Measurements from ENCODE around the gene EVX1.

EVX1 gene

DNA sequence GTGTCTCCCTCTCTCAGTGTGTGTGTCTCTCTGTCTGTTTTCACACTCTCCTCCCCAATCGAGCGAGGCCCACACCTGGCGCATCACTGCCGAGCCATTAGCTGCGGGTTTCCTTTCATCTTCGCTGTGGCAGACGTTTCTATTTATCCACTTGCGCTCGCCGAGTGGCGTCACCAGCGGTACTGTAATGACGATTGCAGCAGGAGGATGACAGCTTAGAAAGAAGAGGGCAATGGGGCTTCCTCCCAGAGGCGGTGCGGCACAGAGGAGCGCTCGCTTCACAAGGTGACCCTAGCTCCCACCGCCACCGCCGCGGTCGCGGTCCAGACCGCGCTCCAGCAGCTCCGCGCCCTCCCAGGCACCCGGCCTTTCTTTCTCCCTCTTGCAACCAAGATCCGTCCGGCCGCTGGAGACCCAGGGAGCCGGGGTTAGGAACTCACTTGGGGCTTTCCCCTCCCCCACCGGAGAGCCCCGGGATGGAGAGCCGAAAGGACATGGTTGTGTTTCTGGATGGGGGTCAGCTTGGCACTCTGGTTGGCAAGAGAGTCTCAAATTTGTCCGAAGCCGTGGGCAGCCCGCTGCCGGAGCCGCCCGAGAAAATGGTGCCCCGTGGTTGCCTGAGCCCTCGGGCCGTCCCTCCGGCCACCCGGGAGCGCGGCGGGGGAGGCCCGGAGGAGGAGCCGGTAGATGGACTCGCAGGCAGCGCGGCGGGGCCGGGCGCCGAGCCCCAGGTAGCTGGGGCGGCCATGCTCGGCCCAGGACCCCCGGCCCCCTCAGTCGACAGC lies at the start of gene EVX1:
Gene EVX1 (plus strand): TSS at position 248 of the 785 bp plus-strand sequence. CDS start 229 bp downstream, at position 477.
- DNase-seq: no peak

DNA sequence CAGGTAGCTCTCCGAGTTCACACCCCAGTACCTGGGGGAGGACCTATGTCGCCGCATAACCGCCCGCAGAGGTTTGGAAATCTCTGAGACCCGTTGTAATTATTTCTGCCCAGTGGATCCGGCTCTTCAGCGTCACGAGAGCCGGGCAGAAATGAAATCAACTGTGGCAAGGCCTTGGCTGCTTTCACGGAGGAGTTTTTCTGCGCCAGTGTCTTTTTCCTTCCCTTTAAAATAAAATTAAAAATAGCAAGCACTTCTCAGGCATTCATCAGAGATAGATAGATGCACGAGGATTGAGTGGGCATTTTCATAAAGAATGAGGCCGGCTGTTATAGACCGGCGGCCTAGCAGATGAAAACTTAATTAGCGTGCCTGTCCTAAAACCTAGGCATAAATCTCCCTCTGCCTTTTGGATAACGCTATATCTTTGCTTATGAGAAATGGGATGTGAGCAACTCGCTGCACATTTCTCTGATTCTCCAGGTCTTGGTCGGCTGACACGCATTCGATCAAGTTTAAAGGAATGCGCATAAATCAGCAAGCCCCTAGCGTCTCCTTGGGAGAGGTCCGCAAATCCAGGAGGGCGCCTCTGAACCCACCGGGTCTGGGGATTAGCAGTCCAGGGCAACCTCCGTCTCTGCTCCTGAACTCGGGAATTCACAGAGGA lies 49.1 kb upstream of the EVX1 start:
- peak; percentile 17 for DNase-seq

DNA sequence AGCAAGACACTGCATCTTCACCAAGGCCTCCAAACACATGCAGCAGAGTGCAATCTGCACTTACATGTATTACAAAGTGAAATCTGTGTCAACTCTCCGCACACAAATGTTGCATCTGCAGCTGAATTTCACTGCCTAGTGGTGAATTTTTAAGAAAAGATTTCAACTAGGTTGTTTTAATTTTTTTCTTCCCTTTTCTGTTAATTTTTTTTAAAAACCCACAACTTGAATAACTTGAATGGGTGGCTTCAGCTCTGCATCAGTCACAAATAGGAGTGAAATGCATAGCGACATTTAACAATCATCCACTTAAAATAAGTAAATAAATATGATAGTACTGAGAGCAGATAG lies 48.6 kb upstream of the EVX1 start:
- DNase-seq: no peak

GRCh38 chr7:27194686-27195379 lies 47.8 kb upstream of the EVX1 start:
- peak; percentile 6 for DNase-seq

DNA sequence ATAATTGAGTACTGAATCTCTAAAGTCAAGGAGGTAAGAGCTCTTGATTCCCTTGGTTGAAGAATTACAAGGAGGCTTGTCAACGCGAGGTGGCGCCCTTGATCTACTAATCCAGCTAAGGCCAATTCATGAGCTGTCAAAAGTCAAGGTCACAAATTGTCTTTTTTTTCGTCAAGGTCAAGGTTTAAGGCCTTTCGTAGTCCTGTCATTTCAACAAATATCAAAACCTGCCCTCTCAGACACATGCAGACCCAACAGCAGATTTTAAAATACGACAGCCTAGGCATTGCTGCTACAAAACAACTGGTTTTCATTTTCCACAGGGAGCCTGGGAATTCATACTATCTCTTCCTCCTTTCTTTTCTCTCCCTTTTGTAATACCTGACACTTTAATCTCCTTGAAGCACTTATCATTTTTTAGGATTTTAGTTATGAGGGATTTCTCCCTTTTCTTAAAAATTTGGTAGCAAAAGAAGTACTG lies 46.3 kb upstream of the EVX1 start:
- peak; percentile 84 for DNase-seq

DNA sequence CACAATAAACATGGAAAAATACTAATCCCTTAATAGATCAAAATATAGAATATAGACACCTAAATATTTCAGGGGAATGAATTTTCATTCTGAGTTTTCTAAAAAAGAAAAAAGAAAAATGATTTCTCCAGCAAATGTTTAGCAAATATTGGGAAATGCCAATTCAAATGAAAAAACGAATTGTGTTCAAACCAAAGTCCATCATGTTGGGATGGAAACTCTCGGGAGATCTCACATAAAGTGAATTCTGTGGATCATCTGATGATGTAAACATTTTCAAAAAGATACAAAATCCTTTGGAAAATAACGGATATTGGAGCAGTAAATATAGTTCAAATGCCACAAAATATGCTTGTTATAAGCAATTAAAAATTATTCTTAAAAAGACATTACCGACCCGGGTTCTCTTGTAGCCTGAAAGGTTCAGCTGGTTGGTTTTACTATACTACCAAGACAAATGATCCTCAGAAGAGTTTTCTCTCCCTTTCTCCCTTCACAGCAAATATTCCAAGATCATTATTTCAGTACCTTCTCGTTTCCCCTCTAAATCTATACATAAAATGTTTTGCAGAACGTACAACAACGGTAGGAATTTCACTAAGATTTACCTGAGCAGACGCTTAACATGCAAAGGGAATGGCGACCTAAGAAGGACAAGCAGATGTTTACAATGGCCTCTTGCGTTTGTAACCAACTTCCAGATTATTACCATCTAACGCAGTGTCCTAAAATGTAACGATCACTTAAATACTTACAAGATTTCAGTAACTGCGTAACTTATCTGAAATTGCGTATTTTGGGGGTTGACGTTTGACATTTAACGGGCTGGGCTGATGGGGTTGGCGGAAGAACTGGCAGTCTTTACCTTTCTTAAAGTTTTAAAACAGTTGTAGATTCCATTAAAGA lies 45.2 kb upstream of the EVX1 start:
- no peak for DNase-seq

DNA sequence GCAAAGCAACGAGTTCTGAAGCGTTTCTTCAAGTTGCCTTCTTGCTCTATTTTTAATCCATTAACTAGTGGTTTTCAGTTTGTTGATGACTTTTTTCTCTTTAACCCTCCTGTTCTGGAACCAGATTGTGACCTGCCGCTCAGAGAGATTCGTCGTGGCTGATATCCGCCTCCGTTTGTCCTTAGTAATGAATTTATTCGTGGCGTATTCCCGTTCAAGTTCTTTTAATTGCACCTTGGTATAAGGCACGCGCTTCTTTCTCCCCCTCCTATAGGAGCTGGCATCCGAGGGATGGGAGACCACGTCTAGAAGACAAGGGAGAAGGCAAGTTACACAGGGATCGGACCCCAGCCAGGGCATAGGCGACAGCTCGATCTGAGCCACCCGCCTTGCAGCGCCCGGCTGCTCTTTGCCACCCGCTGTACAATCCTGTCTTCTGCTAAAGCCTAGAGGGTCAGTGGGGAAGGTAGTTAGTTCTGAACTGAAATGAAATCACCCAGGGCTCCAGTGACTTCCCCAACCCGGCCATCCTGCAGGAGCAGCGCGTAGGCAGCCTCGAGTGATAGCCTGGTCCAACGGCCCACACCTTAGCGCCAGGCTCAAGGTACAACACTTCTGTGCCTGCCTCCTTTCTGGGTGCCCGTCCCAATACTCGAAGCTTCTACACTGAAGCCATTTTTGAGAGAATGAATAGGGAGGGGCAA lies 44.3 kb upstream of the EVX1 start:
- DNase-seq: peak; percentile 32

DNA sequence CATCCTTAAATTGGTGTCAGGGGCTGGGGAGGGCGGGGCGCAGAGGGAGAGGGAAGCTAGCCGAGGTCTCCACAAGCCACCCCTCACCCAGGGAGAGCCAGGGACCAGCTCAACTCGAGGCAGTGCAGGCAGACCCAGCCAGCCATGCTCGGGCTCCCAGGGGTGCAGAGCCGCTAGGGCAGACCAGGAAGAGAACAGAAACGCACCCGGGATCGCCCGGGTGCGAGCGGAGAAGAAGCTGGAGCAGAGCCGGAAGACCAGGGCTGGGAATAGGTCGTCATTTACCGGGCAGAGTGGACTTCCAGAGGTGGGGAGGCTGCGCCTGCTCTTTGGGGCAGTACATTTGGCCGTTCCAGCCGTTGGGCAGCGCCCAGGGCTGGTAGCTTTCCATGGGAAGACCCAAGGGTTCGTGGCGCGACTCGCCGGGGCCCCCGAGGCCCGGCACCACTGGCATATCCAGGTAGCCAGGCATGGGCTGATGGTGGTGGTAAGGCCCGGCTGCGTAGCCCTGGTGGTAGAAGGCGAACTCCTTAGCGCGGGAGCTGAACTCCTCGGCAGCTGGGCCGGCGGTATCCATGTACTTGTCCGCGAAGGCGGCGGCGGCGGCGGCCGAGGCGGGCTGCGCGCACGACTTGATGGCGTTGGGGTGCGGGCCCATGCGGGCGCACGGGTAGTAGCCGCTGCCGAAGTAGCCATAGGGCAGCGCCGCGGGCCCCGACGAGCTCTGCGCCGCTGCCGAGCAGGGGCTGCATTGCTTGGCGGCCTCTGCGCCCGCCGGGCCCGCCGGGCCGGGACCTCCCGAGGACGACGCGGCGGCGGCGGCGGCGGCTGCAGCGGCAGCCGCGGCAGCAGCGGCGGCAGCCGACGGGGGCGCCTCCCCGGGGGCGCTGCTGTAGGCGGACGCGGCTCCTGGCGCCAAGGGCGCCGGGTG lies 43.5 kb upstream of the EVX1 start:
- DNase-seq: peak; percentile 29

DNA sequence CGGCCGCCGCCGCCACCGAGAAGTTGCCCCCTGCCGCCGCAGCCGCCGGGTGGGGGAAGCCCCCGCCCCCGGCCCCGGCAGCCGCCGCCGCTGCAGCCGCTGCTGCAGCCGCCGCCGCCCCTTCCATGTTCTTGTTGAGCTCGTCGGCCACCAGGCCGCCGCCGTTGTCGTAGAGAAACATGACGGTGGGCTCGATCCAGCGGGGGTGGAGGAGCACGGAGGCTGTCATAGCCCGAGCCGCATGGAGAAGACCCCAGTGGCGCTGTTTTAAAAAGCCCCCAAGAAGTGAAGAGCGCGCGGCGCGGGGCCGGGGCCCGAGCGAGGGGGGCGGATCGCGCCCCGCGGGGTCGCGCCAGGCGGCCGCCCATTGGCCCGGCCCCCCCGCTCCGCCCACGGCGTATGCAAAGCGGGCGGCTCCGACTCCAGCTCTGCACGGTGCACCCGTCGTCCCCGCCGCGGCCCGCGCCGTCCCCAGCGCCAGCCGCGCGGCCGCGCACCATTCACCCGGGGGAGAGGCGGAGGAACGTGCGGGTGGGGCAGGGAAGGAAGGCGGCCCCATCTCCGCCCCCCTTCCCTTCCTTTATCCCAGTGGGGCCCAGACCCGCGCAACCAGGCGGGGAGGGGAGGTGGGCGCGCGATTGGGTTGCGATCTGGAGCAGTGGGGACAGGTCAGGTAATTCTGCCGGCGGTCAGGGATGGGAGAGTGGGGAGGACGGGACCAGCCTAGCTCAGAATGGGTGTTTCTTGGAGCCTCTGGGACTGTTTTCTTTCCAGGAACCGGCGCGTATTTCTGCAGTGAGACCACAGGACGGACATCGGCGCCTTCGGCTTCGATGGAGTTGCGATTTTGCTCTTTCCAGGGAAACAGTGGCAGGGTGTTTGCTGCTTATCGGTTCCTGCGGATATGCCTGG lies 42.5 kb upstream of the EVX1 start, which contains the start of gene HOXA13:
Gene HOXA13 (minus strand): TSS at position 243 of the 912 bp plus-strand sequence. CDS start 14 bp downstream, at position 229.
- peak; percentile 34 for DNase-seq

- peak; percentile 21 for DNase-seq
Measured at GRCh38 chr7:27200761-27201579, 41.6 kb upstream of the EVX1 start.

DNA sequence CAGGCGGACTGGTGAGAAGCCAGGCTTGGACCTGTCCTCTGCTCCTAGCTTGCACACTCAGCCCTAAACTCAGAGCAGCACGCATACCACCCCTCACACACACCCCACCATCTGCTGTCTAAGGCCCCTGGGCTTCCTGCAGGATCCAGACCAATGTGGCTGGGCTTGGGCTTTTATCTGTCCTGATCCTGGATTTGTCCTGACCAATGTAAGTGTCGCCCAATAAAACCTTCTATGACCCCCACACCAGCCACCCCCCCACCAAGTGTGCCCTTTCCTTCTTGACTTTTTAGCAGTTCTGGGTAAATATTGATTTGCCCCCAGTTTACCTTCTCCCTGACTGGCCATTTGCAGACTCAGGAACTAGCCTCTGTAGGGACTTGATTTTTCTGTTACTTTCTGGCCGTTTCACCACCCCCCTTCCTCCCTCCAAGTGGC lies 41.0 kb upstream of the EVX1 start:
- peak; percentile 26 for DNase-seq

GRCh38 chr7:27202018-27202861 lies 40.4 kb upstream of the EVX1 start:
- DNase-seq: peak; percentile 26

DNA sequence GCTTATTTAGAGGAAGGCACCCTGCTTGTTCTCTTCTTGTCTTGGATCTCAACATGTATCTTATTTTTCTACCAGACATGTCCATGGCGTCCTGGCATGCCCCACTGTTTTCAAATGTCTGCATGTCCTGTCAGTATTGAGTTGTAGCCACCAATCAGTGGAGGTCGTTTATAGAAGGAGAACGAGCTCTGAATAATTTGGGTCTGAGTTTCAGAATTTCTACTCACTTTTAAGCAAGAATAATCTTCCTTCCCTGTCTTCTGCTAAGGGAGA lies 39.8 kb upstream of the EVX1 start:
- no peak for DNase-seq

DNA sequence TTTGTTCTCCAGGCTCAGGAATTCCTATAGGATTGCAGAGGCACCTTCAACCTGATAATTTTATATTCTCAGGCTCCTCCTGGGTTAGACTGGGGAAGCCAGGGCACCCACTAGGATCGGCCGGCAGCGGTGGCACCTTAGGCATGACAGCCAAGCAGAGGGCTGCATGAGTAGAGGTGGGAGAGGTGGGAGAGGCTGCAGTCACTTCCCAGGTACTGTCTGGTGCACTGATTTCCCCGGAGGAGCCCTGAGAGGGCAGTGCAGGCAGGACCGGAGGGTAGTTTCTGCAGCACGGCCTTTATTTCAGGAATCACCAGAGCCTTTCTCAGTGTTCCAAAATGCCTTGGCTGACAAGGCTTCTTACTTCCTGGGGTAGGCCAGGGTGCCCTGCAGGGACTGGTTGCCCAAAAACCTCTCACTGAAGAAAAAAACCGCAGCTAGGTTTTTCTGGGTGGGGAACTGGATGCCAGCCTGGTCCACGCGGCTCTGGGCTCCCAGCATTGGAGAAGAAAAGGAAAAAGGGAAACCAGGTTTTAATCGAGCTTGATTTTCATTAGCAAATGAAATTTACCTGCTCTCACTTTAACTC lies 39.1 kb upstream of the EVX1 start:
- DNase-seq: peak; percentile 23

GRCh38 chr7:27203964-27204594 lies 38.5 kb upstream of the EVX1 start:
- no peak for DNase-seq

- DNase-seq: peak; percentile 29
Measured at GRCh38 chr7:27204851-27205322, 37.7 kb upstream of the EVX1 start.
